Jurkat, Clone E6-1 (cell line): ENCODE measurements around the gene MROH8.
A peak's percentile ranks its signal among the peaks of the same experiment; 100 is the strongest.
"Not testable (repeated sequence)": the region's sequence is repeated elsewhere in the genome, so short reads cannot be mapped to it uniquely, and the experiment has no call there.

Experiments
- DNase-seq: peaks from one replicate; pipeline ENCODE4 v3.0.0-alpha.2; 2011; ENCODE audit warnings: low read depth, low spot score
- H3K4me3 ChIP-seq: 2 replicates; pipeline ENCODE4 v1.5.1; 2011; ENCODE audit warnings: mild to moderate bottlenecking, low read length, control low read depth, moderate library complexity

Gene MROH8

DNA sequence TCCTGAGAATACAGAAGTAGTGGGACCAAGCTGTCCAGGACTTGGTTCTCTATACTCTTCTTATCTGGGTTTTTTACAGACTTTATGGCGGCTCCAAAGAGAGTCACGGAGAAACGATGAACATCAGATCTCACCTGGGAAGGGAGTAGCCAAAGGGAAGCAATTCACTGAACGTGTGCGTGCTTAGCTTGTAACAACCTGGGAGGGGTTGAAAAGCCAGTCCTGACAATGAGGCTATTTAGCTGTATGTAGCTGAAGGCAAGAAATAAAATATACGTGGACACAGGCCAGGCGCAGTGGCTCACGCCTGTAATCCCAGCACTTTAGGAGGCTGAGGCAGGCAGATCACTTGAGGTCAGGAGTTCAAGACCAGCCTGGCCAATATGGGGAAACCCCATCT is 65.3 kb downstream of the MROH8 start:
- no peak overlapping the region for H3K4me3 ChIP-seq
- no peak for DNase-seq

DNA sequence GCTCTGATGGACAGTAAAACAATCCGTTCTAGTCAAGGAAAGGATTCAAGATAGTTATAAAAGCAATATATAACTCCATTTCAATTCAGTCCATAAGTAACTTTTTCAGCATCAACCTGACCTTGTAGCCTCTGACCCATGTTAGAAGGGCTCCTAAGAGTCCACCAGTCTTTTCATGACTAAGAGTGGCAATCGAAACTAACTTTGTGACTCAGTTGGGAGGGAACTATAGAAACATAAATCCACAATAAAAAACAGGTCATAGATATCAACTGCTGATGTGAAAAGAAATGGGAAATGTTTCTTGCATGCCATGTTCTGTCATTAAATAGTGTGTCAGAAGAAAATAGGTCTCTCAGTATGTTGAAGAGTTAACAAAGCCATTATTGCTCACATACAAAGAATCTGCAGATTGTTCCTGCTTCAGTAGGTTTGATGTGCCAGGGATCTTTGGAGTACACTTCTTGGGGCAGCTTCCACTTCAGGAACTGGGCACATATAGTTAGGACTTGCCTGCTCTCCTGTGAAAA is 67.4 kb downstream of the MROH8 start:
- H3K4me3 ChIP-seq = no peak overlapping the region
- DNase-seq = no peak

DNA sequence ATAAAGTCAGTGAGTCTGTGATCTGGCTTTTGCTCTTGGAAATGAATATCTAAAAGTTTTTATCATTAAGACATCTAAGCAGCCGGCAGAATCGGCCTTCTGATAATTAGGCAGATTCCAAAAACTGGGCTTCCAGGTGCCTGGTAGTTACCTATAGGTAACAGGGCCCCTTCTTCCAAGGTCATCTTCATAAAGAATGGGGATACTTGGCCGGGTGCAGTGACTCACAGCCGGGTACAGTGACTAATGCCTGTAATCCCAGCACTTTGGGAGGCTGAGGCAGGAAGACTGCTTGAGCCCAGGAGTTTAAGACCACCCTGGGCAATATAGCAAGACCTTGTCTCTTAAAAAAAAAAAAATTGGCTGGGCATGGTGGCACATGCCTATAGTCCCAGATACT is 70.7 kb downstream of the MROH8 start:
- no peak overlapping the region for H3K4me3 ChIP-seq
- DNase-seq = no peak

DNA sequence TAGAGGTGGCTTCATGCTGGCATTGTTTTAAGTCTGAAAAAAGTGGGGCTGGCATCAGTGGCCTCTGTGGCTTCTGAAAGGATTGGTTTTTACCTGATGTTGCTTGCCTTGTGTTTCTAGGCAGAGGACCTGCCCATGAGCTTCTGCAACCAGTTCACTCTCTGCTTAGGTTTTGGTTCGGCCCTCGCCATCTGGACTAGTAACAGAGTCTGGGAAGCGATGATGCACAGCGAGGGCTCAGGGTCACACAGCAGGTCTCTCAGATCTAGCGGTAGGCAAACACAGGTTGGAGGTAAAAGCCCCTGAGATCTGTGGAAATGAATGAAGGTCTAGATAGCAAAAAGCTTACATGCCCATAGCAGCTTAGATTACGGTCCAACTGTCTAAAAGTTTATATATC is 76.8 kb downstream of the MROH8 start:
- H3K4me3 ChIP-seq = no peak overlapping the region
- DNase-seq = no peak

DNA sequence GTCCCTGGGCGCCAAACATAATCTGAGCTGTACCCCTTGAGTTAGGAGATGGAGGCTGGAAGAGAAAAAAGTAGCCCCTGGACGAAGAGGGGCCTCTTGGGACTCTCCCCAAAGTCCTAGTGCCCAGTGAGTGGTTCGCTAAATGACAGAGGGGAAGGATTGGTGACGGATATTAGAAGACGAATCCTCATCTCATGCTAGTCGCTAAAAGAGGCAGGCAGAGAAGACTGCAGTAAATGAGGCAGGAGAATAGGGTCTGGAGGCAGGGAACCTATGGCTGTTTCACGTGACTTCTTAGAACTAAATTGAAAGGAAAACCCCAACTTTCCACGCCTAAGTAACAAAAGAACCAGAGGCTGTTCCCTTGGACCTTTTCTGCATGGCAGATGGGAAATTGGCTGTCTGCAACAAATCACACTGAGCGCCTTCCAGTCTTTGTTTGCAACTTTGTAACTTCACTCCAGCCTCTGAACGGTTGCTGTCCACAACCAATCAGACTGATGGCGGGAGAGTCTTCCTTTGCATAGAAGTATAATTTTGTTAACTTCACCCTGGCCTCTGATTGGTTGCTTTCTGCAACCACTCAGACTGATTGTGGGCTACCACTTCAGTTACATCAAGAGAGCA is 82.8 kb downstream of the MROH8 start:
- peak; percentile 42 for DNase-seq
- peak overlapping the region; percentile 95 for H3K4me3 ChIP-seq

DNA sequence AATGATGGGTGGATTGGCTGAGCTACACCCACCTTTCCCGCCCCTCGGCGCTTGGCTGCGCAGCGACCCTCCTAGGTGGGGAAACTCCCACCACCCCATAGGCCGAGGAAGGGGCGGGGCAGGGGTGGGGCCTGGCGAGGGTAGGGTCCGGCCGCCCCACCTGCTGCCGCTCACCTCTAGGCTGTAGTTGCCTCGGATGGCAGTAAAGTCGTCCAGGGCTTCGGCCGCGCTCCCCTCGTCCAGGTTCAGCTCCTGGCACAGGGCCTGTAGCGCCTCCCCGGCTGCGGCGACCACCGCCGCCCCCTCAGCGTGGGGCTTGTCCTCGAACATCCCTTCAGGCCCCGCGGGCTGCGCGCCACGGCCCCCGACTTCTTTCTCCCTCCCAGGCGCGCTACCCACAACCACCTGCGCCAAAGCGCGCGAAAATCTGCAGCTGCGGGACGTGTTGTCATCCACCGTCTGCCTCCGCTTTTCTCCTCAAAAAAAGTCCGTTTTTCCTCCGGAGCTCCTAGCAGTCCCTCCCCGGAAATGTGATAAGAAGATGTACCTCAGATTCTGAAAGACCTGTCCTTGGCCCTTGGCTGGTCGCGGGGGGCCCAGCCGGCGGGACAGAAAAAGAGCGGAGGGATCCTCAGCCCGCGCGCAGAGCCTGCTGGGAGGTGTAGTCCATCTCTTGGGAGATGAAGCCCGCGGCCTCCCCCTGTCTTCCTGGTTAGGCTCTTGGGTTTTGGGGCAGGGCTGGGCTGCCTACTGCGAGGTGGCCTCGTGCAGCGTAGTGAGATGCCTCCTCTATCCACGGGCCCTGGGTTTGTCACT is 83.5 kb downstream of the MROH8 start, which contains the start of gene RBL1:
Gene RBL1 (minus strand): TSS at position 399 of the 816 bp plus-strand sequence. CDS start 69 bp downstream, at position 330.
- peak; percentile 93 for DNase-seq
- peak within 1 kb of the TSS; percentile 95 for H3K4me3 ChIP-seq

DNA sequence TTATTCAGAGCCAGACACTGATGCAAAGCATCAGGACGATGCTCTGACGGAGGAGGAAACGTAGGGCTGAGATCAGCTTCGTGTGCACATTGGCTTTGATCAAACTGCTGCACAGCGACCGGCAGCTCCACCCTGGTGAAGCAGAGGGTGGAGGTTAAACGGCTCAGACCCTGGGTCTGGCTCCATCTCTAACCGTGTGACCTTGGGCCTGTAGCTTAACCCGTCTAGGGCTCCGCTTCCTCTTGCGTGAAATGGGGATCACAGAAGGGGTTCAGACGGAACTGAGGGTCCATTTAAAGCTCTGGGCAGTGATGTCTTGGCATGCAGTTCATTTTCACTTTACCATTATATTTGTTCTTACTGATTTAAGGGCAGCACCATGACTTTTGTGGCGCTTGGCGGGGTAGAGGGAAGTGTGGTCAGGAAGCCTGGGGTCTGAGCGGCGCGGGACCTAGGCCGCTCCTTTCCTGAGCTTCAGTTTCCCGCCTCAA is 84.2 kb downstream of the MROH8 start:
- H3K4me3 ChIP-seq = peak overlapping the region; percentile 95
- DNase-seq = peak; percentile 29

DNA sequence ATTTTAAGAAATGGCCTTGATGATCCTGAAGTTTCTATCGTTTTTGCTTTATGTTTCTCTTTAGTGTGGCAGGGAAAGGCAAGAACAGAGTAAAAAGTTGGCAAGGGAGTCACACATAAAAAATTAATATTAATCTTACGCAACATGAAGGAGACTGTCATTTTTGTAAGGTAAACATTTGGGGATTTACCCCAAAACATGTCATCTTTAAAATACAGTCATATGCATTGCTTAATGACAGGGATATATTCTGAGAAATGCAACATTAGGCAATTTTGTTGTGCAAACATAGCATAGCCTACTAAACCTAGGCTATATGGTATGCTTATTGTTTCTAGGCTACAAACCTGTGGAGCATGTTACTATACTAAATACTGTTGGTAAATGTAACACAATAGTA is 88.9 kb downstream of the MROH8 start:
- H3K4me3 ChIP-seq = no peak overlapping the region
- no peak for DNase-seq

DNA sequence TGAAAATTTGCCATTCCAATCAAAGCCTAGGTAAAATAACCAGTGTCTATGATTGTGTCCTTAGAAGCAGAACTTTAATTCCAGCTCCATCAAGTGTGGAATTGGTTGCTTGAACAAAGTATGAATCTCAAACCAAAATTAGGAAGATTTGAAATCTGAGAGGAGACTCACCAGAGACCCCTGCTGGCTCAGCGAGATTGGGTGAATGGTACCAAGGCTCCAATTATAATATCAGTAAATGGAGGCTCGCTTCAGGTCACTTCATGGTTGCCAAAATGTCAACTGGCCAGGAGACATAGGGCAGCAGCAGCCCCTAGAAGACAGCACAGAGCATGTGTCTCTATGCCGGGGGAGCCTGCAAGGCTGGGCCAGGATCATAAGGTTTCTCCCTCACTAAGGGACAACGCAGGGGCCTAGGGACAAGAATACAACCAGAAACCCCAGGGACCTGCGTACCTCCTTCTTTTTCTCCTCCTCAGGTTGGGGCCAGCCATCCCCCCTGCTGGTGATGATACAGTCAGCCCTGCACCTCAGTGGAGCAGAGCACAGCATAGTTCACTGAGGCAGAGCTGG is 97.5 kb downstream of the MROH8 start:
- no peak overlapping the region for H3K4me3 ChIP-seq
- no peak for DNase-seq

DNA sequence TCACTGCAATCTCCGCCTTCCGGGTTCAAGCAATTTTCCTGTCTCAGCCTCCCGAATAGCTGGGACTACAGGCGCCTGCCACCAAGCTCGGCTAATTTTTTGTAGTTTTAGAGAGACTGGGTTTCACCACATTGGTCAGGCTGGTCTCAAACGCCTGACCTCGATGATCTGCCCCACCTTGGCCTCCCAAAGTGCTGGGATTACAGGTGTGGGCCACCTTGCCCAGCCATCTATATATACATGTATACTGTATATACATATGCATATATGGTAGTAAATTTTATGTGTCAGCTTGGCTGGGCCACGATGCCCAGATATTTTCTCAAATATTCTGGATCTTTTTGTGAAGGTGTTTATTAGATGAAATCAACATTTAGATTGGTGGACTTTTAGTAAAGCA is 102.3 kb downstream of the MROH8 start:
- no peak for DNase-seq
- H3K4me3 ChIP-seq = no peak overlapping the region

DNA sequence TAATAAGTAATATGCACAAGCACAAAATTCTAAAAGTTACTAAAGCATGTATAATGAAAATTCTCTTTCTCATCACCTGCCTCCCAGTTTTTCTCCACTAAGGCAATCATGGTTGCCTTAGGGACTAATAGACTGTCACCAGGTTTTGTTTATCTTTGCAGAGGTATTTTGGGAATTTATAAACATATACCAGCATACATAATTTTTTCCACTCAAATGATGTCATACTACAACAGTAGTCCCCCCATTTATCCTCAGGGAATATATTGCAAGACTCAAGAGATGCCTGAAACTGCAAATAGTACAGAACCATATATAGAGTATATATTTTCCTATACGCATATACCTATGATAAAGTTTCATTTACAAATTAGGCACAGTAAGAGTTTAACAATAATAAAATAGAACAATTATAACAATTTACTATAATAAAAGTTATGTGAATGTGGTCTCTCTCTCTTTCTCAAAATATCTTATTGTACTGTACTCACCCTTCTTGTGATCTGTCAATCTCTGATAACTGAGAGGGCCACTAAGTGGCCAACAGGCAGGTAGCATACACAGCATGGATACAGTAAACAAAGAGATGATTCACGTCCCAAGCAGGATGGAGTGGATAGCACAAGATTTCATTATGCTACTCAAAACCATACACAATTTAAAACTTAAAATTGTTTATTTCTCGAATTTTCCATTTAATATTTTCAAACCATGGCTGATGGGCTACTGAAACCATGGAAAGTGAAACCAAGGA is 103.2 kb downstream of the MROH8 start:
- DNase-seq = no peak
- no peak overlapping the region for H3K4me3 ChIP-seq

DNA sequence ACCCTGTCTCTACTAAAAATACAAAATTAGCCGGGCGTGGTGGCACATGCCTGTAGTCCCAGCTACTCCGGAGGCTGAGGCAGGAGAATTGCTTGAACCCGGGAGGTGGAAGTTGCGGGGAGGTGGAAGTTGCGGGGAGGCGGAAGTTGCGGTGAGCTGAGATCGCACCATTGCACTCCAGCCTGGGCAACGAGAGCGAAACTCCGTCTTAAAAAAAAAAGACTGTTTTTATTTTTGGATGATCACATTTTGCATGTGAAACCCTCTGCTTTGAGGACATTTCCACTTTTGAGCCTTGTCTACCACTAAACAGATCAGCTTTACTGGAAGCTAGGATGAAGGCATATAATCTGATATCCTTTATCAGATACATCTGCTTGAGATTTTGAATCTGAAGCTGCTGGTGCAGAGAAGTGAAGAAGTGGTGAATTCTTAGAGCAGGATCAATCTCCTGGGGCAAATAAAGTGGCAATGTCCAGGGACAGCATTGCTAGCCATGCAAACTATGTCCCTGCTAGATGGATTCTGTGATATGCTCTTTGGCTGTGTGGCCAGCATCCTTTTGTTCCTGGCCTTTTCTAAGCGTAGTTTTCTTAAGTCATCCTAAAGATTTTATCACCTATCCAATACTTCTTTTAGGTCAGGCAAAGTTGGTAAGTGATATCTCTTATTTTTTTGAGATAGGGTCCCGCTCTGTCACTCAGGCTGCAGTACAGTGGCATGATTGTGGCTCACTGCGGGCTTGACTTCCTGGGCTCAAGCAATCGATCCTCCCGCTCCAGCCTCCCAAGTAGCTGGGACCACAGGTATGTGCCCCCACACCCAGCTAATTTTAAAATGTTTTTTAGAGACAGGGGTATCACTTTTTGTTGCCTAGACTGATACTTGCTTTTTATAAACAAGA is 106.8 kb downstream of the MROH8 start:
- no peak overlapping the region for H3K4me3 ChIP-seq
- no peak for DNase-seq

DNA sequence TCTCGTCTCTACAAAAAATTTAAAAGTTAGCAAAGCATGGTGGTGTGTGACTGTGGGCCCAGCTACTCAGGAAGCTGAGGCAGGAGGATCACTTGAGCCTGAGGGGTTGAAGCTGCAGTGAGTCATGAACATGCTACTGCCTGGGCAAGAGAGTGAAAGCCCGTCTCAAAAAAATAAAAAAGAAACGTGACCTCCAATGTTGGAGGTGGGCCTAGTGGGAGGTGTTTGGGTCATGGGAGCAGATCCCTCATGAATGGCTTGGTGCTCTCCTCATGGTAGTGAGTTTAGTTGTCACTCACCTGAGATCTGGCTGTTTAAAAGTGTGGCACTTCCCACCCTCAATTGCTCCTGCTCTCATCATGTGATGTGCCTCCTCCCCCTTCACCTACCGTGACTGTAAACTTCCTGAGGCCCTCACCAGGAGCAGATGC is 107.9 kb downstream of the MROH8 start:
- no peak overlapping the region for H3K4me3 ChIP-seq

DNA sequence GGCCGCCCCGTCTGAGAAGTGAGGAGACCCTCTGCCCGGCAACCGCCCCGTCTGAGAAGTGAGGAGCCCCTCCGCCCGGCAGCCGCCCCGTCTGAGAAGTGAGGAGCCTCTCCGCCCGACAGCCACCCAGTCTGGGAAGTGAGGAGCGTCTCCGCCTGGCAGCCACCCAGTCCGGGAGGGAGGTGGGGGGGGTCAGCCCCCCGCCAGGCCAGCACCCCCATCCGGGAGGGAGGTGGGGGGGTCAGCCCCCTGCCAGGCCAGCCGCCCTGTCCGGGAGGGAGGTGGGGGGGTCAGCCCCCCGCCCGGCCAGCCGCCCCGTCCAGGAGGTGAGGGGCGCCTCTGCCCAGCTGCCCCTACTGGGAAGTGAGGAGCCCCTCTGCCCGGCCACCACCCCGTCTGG is 109.8 kb downstream of the MROH8 start:
- not testable (repeated sequence) for DNase-seq, H3K4me3 ChIP-seq

More for the DNA sequence above, 107.9 kb downstream of the MROH8 start:
- DNase-seq = no peak

DNA sequence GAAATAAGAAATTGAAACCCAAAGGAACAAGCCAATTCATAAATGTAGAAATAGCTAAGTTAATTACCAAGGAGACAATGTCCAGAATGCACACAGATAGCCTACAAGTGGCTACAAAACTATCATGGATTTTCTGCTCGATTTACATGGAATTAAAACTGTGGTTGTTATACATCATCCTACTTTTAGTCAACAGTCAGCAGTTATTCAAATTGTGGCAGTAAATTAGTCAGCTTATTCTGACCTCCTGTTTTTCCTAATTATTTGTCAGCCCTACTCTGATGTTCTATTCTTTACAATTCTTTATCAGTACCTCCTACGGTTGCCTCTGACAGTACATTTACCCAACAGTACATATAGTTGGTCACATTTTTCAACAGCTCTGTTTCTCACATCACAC is 113.2 kb downstream of the MROH8 start:
- DNase-seq = no peak
- H3K4me3 ChIP-seq = no peak overlapping the region

DNA sequence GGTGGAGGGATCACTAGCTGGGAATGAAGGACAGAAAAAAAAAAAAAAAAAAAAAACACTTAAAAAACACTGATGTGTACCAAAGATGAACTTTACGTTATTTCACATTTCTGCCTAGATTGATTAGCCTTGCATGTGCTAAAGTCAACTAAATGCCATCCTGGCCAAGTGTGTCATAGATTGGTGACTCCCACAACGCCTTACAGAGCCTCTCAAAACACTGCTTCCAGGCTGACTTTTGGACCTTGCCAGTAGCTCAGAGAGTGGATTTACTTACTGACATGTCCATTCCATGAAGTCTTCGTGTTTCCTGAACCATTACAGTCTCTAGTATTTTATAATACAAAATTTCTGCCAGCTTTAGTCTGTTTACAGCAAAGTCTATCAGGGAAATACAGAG is 124.1 kb downstream of the MROH8 start:
- H3K4me3 ChIP-seq = no peak overlapping the region
- DNase-seq = no peak

DNA sequence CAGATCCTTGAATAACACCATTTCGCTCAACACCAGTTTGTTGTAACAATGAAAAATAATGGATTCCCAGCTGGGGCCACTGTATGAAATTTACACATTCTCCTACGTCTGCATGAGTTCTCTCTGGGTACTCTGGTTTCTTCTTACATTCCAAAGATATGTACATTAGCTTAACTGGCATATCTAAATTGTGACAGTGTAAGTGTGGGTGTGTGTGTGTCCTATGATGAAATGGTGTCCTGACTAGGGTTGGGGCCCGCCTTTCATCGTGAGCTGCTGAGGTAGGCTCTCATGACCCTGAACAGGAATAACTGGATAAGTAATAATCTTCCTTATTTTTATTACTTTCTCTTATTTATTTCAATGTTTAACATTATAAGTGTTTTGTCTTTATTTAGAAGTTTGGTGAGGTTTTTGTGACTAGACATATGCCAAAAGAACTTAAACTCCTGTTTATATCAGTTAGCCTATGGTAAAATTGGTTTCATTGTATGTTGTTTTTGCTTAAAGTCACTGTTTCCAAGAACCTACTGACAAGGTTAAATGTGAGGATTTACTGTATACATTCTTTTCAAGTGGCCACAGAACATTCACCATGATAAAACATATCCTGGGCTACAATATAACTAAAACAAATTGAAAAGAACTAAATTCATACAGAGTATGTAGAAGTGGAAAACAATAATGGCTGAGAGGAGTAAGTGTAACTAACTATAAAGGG is 126.0 kb downstream of the MROH8 start:
- no peak for DNase-seq
- H3K4me3 ChIP-seq = no peak overlapping the region
